HG02852 (cell line): ENCODE data around the gene GRM8.

ENCODE experiments used
- ATAC-seq: cut with Tn5 transposase; IDR thresholded peaks from one replicate; pipeline ENCODE4 v1.9.1; 2021; ENCODE audit warnings: mild to moderate bottlenecking, moderate library complexity; ENCODE audit not compliant: unreplicated experiment

Gene GRM8

GRCh38 chr7:127035203-127035849 lies 217.4 kb downstream of the GRM8 start:
- ATAC-seq = no peak

- ATAC-seq = no peak
Observed at GRCh38 chr7:127034186-127034806, 218.4 kb downstream of the GRM8 start.

DNA sequence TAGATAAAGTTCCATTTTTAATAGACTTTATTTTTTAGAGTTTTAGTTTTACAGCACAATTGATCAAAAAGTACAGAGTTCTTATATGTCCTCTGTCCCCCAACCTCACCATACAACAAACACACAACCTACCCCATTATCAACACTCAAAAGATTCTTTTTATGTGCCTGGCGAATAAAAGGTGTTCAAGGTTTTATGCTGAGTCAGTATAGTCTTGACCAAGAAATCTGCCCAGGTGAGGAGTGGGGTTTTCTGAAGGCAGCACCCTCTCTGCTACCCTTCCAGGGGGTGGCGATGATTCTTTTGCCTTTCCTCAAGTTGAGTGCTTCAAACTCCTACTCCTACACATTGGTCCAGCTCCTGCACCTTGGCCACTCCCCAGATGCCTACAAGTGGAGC lies 222.9 kb downstream of the GRM8 start:
- ATAC-seq = no peak

DNA sequence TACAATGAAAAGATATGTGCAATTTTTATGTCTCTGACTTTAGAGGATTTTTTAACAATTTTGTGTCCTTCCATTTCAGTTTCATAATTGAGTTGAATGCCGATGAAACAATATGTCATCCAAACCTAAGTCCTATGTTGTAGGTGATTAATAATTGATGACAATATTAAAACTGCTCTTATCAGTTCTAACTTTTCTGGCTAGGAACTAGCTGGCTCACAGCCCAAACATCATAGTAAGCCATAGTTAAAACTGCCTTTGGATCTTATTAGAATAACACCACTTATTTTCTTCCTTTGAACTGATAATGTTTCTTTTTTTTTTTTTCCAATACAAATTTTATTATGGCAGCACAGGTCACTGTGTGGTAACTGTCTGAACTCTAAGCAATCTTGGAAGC lies 230.9 kb downstream of the GRM8 start:
- ATAC-seq = no peak

- ATAC-seq = no peak
Observed at GRCh38 chr7:127021019-127021738, 231.6 kb downstream of the GRM8 start.

DNA sequence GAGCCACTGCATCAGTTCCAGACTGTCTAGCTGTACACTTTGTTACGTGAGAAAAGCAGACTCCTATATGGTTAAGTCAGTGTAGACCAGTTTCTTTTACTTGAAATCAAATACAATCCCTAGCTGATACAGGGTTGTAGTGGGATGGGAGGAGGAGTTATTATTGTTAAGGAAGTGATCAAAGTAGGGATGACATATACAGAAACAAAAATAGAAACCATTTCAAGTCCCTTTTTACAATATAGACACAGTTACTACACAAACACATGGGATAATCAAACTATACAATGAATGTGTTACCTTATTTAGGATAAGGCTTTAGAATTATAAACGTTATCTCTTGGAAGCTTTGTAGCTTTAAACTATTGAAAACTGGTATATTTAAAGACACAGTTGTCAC lies 233.9 kb downstream of the GRM8 start:
- no peak for ATAC-seq

- no peak for ATAC-seq
Observed at GRCh38 chr7:127017196-127017595, 235.5 kb downstream of the GRM8 start.

- no peak for ATAC-seq
Observed at GRCh38 chr7:127000725-127001124, 252.0 kb downstream of the GRM8 start.

GRCh38 chr7:126996659-126997058 lies 256.1 kb downstream of the GRM8 start:
- no peak for ATAC-seq

DNA sequence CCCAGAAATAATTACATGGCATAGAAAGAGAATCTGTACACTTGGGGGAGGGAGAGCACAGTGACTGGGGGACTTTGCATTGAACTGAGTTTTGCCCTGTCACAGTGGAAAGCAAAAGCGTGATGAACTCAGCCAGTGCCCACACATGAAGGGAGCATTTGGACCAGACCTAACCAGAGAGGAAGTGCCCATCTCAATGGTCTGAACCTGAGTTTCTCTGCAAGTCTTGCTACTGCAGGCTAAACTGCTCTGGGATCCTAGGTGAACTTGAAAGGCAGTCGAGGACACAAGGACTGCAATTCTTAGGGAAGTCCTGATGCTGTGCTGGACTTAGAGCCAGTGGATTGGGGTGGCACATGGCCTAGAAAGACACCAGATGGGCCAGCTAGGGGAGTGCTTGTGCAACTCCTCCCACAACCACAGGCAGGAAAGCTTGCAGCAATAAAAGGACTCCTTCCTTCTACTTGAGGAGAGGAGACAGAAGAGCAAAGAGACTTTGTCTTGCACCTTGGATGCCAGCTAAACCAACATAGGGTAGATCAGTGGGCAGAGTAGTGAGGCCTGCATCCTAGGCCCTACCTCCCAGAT lies 259.0 kb downstream of the GRM8 start:
- no peak for ATAC-seq

GRCh38 chr7:126988022-126988421 lies 264.7 kb downstream of the GRM8 start:
- ATAC-seq = no peak

- ATAC-seq = no peak
Observed at GRCh38 chr7:126979722-126980121, 273.0 kb downstream of the GRM8 start.

DNA sequence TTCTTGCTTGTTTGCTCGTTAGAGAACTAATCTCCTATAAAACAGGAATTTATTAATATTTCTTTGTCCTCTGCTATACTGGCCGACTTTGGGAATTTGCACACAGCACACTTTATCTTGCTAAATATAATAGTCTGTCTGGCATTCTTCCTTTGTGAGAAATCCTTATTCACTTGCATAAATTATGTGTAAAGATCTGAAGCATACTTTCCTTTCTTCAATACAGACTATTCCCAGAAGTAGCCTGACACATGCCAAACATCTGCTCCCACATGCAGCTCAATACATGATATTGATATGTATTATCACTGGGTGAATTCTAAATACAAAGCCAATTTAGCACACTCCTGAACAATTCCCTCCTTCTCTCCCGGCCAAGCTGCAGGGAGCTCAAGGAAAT lies 273.9 kb downstream of the GRM8 start:
- no peak for ATAC-seq

GRCh38 chr7:126973066-126973465 lies 279.7 kb downstream of the GRM8 start:
- ATAC-seq = no peak

DNA sequence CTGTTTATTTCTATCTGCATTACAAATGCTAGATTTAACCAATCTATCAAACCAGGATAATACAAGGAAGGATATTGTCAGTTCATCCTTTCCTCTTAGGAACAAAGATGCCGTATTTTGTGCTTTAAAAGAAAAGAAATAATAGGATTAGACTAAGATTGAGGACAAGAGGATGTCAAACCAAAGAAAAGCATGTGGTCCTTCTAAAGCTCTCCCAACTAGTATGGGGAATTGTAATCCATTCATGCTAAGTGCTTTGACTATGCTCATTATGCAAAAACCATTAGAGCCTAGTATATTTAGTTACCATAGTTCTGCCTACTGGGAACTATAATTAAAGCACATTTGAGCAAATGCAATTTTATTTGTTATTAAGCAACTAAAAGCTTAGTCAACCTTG lies 280.2 kb downstream of the GRM8 start:
- no peak for ATAC-seq

- ATAC-seq = no peak
Observed at GRCh38 chr7:126959649-126960048, 293.1 kb downstream of the GRM8 start.

DNA sequence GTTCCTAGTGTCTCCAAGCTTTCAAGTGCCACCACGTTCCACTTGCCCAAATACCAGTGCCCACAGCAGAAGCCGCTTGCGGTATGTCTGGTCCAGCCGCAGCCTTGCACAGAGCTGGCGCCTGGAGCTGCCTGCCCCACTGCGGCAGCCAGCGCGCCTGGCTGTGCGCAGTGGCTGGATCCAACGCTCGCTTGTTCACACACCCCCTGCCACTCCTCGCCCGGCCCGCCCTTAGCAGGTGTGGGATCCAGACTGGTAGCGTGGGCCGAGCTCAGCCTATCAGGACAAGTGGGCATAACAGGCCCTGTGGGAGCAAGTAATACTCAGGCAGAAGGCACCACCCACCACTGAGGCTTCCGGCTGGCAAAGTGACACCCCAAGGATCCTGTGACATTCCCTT lies 294.4 kb downstream of the GRM8 start:
- no peak for ATAC-seq

DNA sequence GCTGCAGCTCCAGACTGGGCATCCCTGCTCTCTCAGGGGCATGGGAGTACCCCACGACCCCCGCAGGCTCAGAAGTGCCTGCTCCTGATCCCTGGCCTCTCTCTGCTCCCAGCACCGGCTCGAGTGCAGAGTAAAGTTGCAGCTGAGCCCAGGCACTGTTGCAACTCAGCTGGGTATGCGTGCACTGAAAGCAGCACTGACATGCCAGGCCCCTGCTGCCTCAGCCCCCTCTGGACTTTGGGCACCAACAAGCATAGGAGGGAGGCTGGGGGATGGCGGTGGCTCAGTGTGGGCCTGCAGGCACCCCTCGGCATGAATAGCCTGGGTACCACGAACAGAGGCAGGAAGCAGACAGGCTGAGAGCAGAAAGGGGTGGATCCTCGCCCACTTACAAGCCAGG lies 295.3 kb downstream of the GRM8 start:
- no peak for ATAC-seq

DNA sequence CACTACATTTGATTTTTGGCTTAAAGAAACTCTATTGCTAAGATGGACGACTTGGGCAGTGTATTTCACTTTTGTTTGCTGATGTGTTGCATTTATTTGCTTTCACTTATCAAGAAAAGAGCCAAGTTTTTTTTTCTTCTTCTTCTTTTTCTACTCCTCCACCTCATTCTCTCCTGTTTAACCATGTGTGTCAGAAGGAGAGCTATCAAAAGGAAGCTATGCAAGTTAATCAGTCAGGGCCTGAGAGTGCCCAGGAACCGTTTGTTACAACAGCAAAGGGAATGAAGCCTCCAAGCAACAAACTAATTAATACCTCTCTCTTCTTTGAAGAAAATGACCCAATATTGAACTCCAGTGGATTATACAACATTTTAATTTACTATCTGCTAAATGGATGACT lies 299.3 kb downstream of the GRM8 start:
- ATAC-seq = no peak

- no peak for ATAC-seq
Observed at GRCh38 chr7:126948664-126949063, 304.1 kb downstream of the GRM8 start.

DNA sequence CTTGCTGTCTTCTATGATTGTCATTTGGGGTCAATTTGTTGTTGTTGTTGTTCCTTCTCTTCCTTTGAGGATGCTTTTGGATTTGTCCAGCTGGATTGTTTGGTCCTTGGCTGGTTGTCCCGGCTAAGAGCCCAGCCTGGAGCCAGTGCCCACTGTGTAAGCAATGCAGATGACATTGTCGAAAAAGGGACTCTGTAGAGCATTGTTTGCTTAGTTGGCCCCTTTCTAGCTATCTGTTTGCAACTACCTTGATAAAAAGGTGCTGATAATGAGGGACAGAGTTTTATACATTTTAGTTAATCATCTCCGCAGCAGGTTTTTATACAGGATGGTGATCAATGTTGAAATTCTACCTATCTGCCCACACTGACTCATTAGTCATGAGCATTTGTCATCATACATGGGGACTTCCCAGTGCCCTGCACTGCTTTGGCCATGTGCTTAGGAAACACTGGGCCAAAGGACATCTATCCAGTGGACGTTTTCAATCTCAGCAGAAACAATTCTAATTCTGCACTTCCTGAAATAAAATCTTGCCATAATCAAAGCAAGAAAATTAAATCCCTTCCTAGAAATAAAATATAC lies 311.9 kb downstream of the GRM8 start:
- no peak for ATAC-seq

DNA sequence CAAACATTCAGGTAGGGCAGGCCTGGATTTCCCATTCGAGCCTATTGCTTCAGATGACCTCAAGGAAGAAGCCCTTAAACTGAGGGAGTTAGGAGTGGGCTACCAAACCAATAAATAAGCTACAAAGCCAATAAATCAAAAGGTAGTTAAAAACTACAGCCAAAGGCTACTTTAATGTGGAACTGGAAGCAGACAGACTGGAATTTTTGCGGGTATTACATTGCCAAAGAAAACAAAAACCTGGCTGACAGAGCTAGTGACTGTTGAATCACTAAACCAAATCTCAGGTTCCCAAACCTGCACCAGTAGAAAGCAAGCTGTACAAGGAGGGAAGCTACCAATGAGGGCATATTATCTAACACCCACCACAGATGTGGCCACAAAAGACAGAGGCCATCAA lies 315.6 kb downstream of the GRM8 start:
- no peak for ATAC-seq
